GM23338 (cell line): ENCODE data around the gene TMEM139.

Source experiments
- CTCF ChIP-seq, 2 experiments: fragments of 200-600 bp in 1 of 2; sonication (generic) in 1 of 2; conservative IDR thresholded peaks; 2 replicates each; pipeline versions ENCODE4 v1.5.1 to v1.6.1; 2016 to 2017; ENCODE audit warnings: antibody characterized with exemption in 2 of 2, low read depth in 2 of 2, mild to moderate bottlenecking in 2 of 2, moderate library complexity in 1 of 2
- ETS1 ChIP-seq: IDR thresholded peaks from 2 replicates; pipeline ENCODE4 v1.6.1; 2016; ENCODE audit warnings: antibody characterized with exemption
- EZH2 ChIP-seq: fragments of 200-600 bp; sonication (generic); IDR thresholded peaks from one replicate; pipeline ENCODE4 v1.8.0; 2017; ENCODE audit warnings: antibody characterized with exemption, mild to moderate bottlenecking, low read depth; ENCODE audit not compliant: unreplicated experiment
- EZH2phosphoT487 ChIP-seq: fragments of 200-600 bp; sonication (generic); IDR thresholded peaks from one replicate; pipeline ENCODE4 v1.8.1; 2018; ENCODE audit warnings: antibody characterized with exemption; ENCODE audit not compliant: unreplicated experiment
- JUNB ChIP-seq: IDR thresholded peaks from one replicate; pipeline ENCODE4 v1.6.1; 2016; ENCODE audit warnings: antibody characterized with exemption; ENCODE audit not compliant: unreplicated experiment
- NANOG ChIP-seq: IDR thresholded peaks from 2 replicates; pipeline ENCODE4 v1.6.1; 2016; ENCODE audit warnings: antibody characterized with exemption, borderline replicate concordance
- POLR2AphosphoS5 ChIP-seq: IDR thresholded peaks from 2 replicates; pipeline ENCODE4 v1.6.1; 2016; ENCODE audit warnings: antibody characterized with exemption, low read depth
- REST ChIP-seq: IDR thresholded peaks from one replicate; pipeline ENCODE4 v1.6.1; 2018; ENCODE audit warnings: antibody characterized with exemption; ENCODE audit not compliant: unreplicated experiment
- STAT1 ChIP-seq: IDR thresholded peaks from one replicate; pipeline ENCODE4 v1.6.1; 2016; ENCODE audit warnings: antibody characterized with exemption; ENCODE audit not compliant: unreplicated experiment
- ZNF114 ChIP-seq: fragments of 250-450 bp; sonication (Bioruptor Pico); IDR thresholded peaks from 2 replicates; pipeline ENCODE4 v1.5.0; 2020; ENCODE audit warnings: mild to moderate bottlenecking, moderate library complexity
- ZNF331 ChIP-seq: fragments of 250-450 bp; sonication (Bioruptor Pico); IDR thresholded peaks from 2 replicates; pipeline ENCODE4 v1.5.0; 2020; ENCODE audit warnings: low read depth, mild to moderate bottlenecking, moderate library complexity
- ZNF462 ChIP-seq: fragments of 250-450 bp; sonication (Bioruptor Pico); IDR thresholded peaks from 2 replicates; pipeline ENCODE4 v1.5.0; 2020; ENCODE audit warnings: mild to moderate bottlenecking, moderate library complexity

- TF ChIP-seq CTCF (conservative IDR thresholded peaks at IDR 0.05; ENCODE audit: low read depth in 2 of 2): no peak
- TF ChIP-seq POLR2AphosphoS5: no peak
- no peak for TF ChIP-seq REST
- TF ChIP-seq NANOG: no peak
- TF ChIP-seq ZNF114 (CRISPR knock-in tag): no peak
- no peak for TF ChIP-seq EZH2
- no peak for TF ChIP-seq ZNF462
- no peak for TF ChIP-seq ZNF331
- TF ChIP-seq EZH2phosphoT487: no peak
- no peak for TF ChIP-seq STAT1
- no peak for TF ChIP-seq JUNB
- TF ChIP-seq ETS1: no peak
These were observed 46.3 kb upstream of the TMEM139 start for GRCh38 chr7:143238289-143238980.
